KMS-11 (cell line): ENCODE measurements around the gene UBE2H.
"Not testable (repeated sequence)": the region's sequence is repeated elsewhere in the genome, so short reads cannot be mapped to it uniquely, and the experiment has no call there.

ENCODE experiments used
- H2AFZ ChIP-seq: fragments of 200-600 bp; sonication (generic); 2 replicates; pipeline ENCODE4 v1.6.1; 2016; ENCODE audit warnings: antibody characterized with exemption, mixed run types, low read depth
- H3K27ac ChIP-seq: fragments of 200-600 bp; sonication (generic); 2 replicates; pipeline ENCODE4 v1.6.1; 2016; ENCODE audit warnings: mild to moderate bottlenecking, mixed run types
- H3K27me3 ChIP-seq: fragments of 200-600 bp; sonication (generic); 2 replicates; pipeline ENCODE4 v1.6.1; 2017; ENCODE audit warnings: mild to moderate bottlenecking, low read depth, mixed run types, moderate library complexity; ENCODE audit not compliant: insufficient read depth
- H3K36me3 ChIP-seq: fragments of 200-600 bp; sonication (generic); 2 replicates; pipeline ENCODE4 v1.6.1; 2017; ENCODE audit warnings: mild to moderate bottlenecking, mixed run types; ENCODE audit not compliant: insufficient read depth
- H3K4me1 ChIP-seq: fragments of 200-600 bp; sonication (generic); 2 replicates; pipeline ENCODE4 v1.6.1; 2016; ENCODE audit warnings: mild to moderate bottlenecking, low read depth, mixed run types; ENCODE audit not compliant: poor library complexity, severe bottlenecking
- H3K4me2 ChIP-seq: fragments of 200-600 bp; sonication (generic); 2 replicates; pipeline ENCODE4 v1.7.0; 2016; ENCODE audit warnings: mild to moderate bottlenecking, mixed run types
- H3K4me3 ChIP-seq: fragments of 200-600 bp; sonication (generic); IDR thresholded peaks from 2 replicates; pipeline ENCODE4 v1.6.1; 2017; ENCODE audit warnings: low read depth, low read length, mixed read lengths; ENCODE audit not compliant: insufficient read depth
- H3K79me2 ChIP-seq: fragments of 200-600 bp; sonication (generic); 2 replicates; pipeline ENCODE4 v1.6.1; 2016; ENCODE audit warnings: low read depth, mixed run types; ENCODE audit not compliant: insufficient read depth
- H3K9ac ChIP-seq: fragments of 200-600 bp; sonication (generic); 2 replicates; pipeline ENCODE4 v1.6.1; 2016; ENCODE audit warnings: mild to moderate bottlenecking, mixed run types
- H4K20me1 ChIP-seq: fragments of 200-600 bp; sonication (generic); 2 replicates; pipeline ENCODE4 v1.6.1; 2016; ENCODE audit warnings: mild to moderate bottlenecking, mixed run types; ENCODE audit not compliant: insufficient read depth
- CTCF ChIP-seq: fragments of 200-600 bp; sonication (generic); conservative IDR thresholded peaks from 2 replicates; pipeline ENCODE4 v1.6.1; 2017; ENCODE audit warnings: low read depth, mild to moderate bottlenecking, antibody characterized with exemption, low read length, moderate library complexity, mixed read lengths

Gene UBE2H

GRCh38 chr7:129836983-129837382 is 115.8 kb downstream of the UBE2H start:
- no peak overlapping the region for H3K9ac ChIP-seq
- no peak for TF ChIP-seq CTCF
- H3K4me3 ChIP-seq, result no peak overlapping the region
- H3K4me1 ChIP-seq, result peaks cover 37% of the 10 kb centered on the region
- H3K27me3 ChIP-seq, result no peaks in the 10 kb centered on the region
- no peaks in the 10 kb centered on the region for H4K20me1 ChIP-seq
- no peak overlapping the region; the same call in 1 of the 2 replicates for H3K4me2 ChIP-seq
- no peaks in the 10 kb centered on the region; the same call in 1 of the 2 replicates for H3K36me3 ChIP-seq
- no peaks in the 10 kb centered on the region for H3K79me2 ChIP-seq
- no peak overlapping the region for H2AFZ ChIP-seq
- no peak overlapping the region for H3K27ac ChIP-seq

GRCh38 chr7:129835569-129835968 is 117.2 kb downstream of the UBE2H start:
- no peak for TF ChIP-seq CTCF
- Histone ChIP-seq H3K9ac (no peak overlapping the region), H3K79me2 (no peaks in the 10 kb centered on the region), H3K27ac (peak overlapping the region; percentile 14; the same call in 1 of the 2 replicates), H3K4me2 (peak overlapping the region; percentile 36), H3K36me3 (no peaks in the 10 kb centered on the region; the same call in 1 of the 2 replicates), H2AFZ (no peak overlapping the region), H3K4me3 (no peak overlapping the region), H4K20me1 (no peaks in the 10 kb centered on the region), H3K4me1 (peaks cover 48% of the 10 kb centered on the region), H3K27me3 (no peaks in the 10 kb centered on the region)

- H3K79me2 ChIP-seq, H3K4me3 ChIP-seq, H3K27me3 ChIP-seq, H3K27ac ChIP-seq, H3K36me3 ChIP-seq, H3K4me2 ChIP-seq, H3K9ac ChIP-seq, H4K20me1 ChIP-seq, H2AFZ ChIP-seq: not testable (repeated sequence)
- peaks cover 56% of the 10 kb centered on the region for H3K4me1 ChIP-seq
These were observed 119.4 kb downstream of the UBE2H start for GRCh38 chr7:129833353-129833752.

GRCh38 chr7:129832701-129833227 is 120.0 kb downstream of the UBE2H start:
- H3K9ac ChIP-seq, result no peak overlapping the region
- H3K27ac ChIP-seq, result no peak overlapping the region
- no peaks in the 10 kb centered on the region for H4K20me1 ChIP-seq
- no peak overlapping the region for H3K4me3 ChIP-seq
- H3K36me3 ChIP-seq, result no peaks in the 10 kb centered on the region; the same call in 1 of the 2 replicates
- no peaks in the 10 kb centered on the region for H3K79me2 ChIP-seq
- no peaks in the 10 kb centered on the region for H3K27me3 ChIP-seq
- TF ChIP-seq CTCF, result no peak
- peaks cover 52% of the 10 kb centered on the region for H3K4me1 ChIP-seq
- no peak overlapping the region for H2AFZ ChIP-seq
- no peak overlapping the region for H3K4me2 ChIP-seq

- Histone ChIP-seq H3K9ac (no peak overlapping the region), H3K27ac (no peak overlapping the region), H3K4me1 (peaks cover 51% of the 10 kb centered on the region), H3K27me3 (no peaks in the 10 kb centered on the region), H2AFZ (no peak overlapping the region), H3K4me3 (no peak overlapping the region), H3K4me2 (no peak overlapping the region), H3K36me3 (no peaks in the 10 kb centered on the region; the same call in 1 of the 2 replicates), H4K20me1 (no peaks in the 10 kb centered on the region), H3K79me2 (no peaks in the 10 kb centered on the region)
- no peak for TF ChIP-seq CTCF
These were observed 120.5 kb downstream of the UBE2H start for GRCh38 chr7:129832282-129832681.
